Left colon (tissue), 2 donors: ENCODE data around the gene CFI. TPM values are rescaled to one million over a fixed set of nuclear protein-coding genes. Genes with fewer than 3 reads are reported as not detected.
A peak's percentile ranks its signal among the peaks of the same experiment; 100 is the strongest.

ENCODE experiments used
- ATAC-seq: fragments of 200-7000 bp; cut with Tn5 transposase; one replicate; pipeline ENCODE4 v1.9.1; 2020; ENCODE audit warnings: mild to moderate bottlenecking, moderate library complexity
- DNase-seq, 2 donors: peaks; one replicate each; pipeline ENCODE4 v3.0.0-alpha.2; 2020
- intact Hi-C, 2 donors: fragments of 100-400 bp; cut with DNase I in 1 of 2; cut with micrococcal nuclease in 1 of 2; formaldehyde crosslinking; loops; one replicate each; pipeline versions ENCODE4 v1.11.2 to v1.14.0; 2022; cut with DNase I, micrococcal nuclease
- long read RNA-seq: library from polyadenylated mRNA; unstranded; transcript quantifications from one replicate; pipeline ENCODE4 v2.0.0, GENCODE V29; 2021
- total RNA-seq, 2 donors: library from RNA; stranded (reverse); fragmentation: NEBNext Ultra II Directional; extraction: Animal tissue kit (Norgen Biotek cat#: 25700); gene quantifications; one replicate each; pipeline ENCODE4 v1.2.1, GENCODE V29; 2021
- donor health status: DM: no; HTN: no; CAD: no.
- donor health status: DM: yes; HTN: yes; CAD: no.

The CFI gene
- total RNA-seq = 1 to 10 TPM; 3.4 to 4.0 TPM
- long read RNA-seq = 0 reads

GRCh38 chr4:109801895-109802319 is at the start of gene CFI:
TSS of gene CFI (minus strand) at chr4:109801999. CDS start at chr4:109801971, 28 bp downstream.
- intact Hi-C loops = no loop called here
- ATAC-seq (peak; percentile 25), DNase-seq (no peak)

- no peak for DNase-seq
- intact Hi-C loops = no loop called here
- ATAC-seq = no peak
Measured at GRCh38 chr4:109850601-109851000, 48.8 kb upstream of the CFI start.

- ATAC-seq (no peak), DNase-seq (no peak)
- intact Hi-C loops = no loop called here
Measured at GRCh38 chr4:109848501-109848900, 46.7 kb upstream of the CFI start.

GRCh38 chr4:109847896-109848442 is 46.2 kb upstream of the CFI start, which contains the start of gene LRIT3:
TSS of gene LRIT3 (plus strand) at chr4:109848107. CDS start at chr4:109848202, 95 bp downstream.
- ATAC-seq (no peak), DNase-seq (no peak)
- intact Hi-C loops = no loop called here

- intact Hi-C loops = no loop called here
- peak in 1 of 2 donors; percentile 4 for DNase-seq
- peak; percentile 99 for ATAC-seq
Measured at GRCh38 chr4:109846395-109847098, 44.7 kb upstream of the CFI start.

GRCh38 chr4:109836985-109837384 is 35.2 kb upstream of the CFI start:
- no peak for ATAC-seq
- intact Hi-C loops = no loop called here

GRCh38 chr4:109833756-109834155 is 32.0 kb upstream of the CFI start:
- ATAC-seq (no peak), DNase-seq (no peak)
- intact Hi-C loops = no loop called here

More at GRCh38 chr4:109836985-109837384, 35.2 kb upstream of the CFI start:
- no peak for DNase-seq

- ATAC-seq (no peak), DNase-seq (no peak)
- intact Hi-C loops = loop anchor here in 1 of 2 donors (5.0 kb wide), 1 partner anchor 405 kb away; no protein-coding TSS in a partner anchor
Measured at GRCh38 chr4:109827672-109828071, 25.9 kb upstream of the CFI start, which contains the start of gene RRH. TSS of gene RRH (plus strand) at chr4:109827972. CDS start at chr4:109828028, 56 bp downstream.

- intact Hi-C loops = loop anchor here in 1 of 2 donors (5.0 kb wide), 1 partner anchor 404 kb away; no protein-coding TSS in a partner anchor
- ATAC-seq = peak; percentile 61
- no peak for DNase-seq
Measured at GRCh38 chr4:109826719-109827118, 24.9 kb upstream of the CFI start.

- intact Hi-C loops = no loop called here
- ATAC-seq (no peak), DNase-seq (no peak)
Measured at GRCh38 chr4:109821185-109821584, 19.4 kb upstream of the CFI start.

GRCh38 chr4:109820563-109820962 is 18.8 kb upstream of the CFI start:
- DNase-seq (no peak), ATAC-seq (no peak)
- intact Hi-C loops = no loop called here

GRCh38 chr4:109818268-109818667 is 16.5 kb upstream of the CFI start:
- intact Hi-C loops = loop anchor here in 1 of 2 donors (10.0 kb wide), 1 partner anchor 113 kb away; the partner anchor contains the start of gene CASP6
- no peak for DNase-seq
- ATAC-seq = no peak

GRCh38 chr4:109816894-109817293 is 15.1 kb upstream of the CFI start:
- no peak for ATAC-seq
- intact Hi-C loops = loop anchor here in 1 of 2 donors (10.0 kb wide), 1 partner anchor 112 kb away; the partner anchor contains the start of gene CASP6
- no peak for DNase-seq

GRCh38 chr4:109816082-109816442 is 14.3 kb upstream of the CFI start:
- DNase-seq (peak in 1 of 2 donors; percentile 47), ATAC-seq (peak; percentile 17)
- intact Hi-C loops = loop anchor here in 1 of 2 donors (10.0 kb wide), 1 partner anchor 111 kb away; the partner anchor contains the start of gene CASP6

- intact Hi-C loops = loop anchor here in 1 of 2 donors (10.0 kb wide), 1 partner anchor 111 kb away; the partner anchor contains the start of gene CASP6
- DNase-seq (peak; percentile 94 to 96), ATAC-seq (peak; percentile 97)
Measured at GRCh38 chr4:109815151-109816081, 13.6 kb upstream of the CFI start, which contains the start of gene GAR1. TSS of gene GAR1 (plus strand) at chr4:109815762. CDS start at chr4:109816165, 403 bp downstream.

GRCh38 chr4:109811707-109812106 is 9.9 kb upstream of the CFI start:
- intact Hi-C loops = loop anchor here in 1 of 2 donors (10.0 kb wide), 1 partner anchor 107 kb away; the partner anchor contains the start of gene CASP6
- no peak for DNase-seq
- ATAC-seq = no peak

- DNase-seq (peak in 1 of 2 donors; percentile 30), ATAC-seq (no peak)
- intact Hi-C loops = loop anchor here in 1 of 2 donors (10.0 kb wide), 1 partner anchor 106 kb away; the partner anchor contains the start of gene CASP6
Measured at GRCh38 chr4:109810552-109811387, 9.0 kb upstream of the CFI start.
